HG02623 (cell line): ENCODE data around the gene P3H3.

Source experiments
- ATAC-seq: cut with Tn5 transposase; IDR thresholded peaks from one replicate; pipeline ENCODE4 v1.9.1; 2021; ENCODE audit warnings: moderate library complexity; ENCODE audit not compliant: unreplicated experiment

The P3H3 gene

GRCh38 chr12:6826125-6826733 is 2.0 kb upstream of the P3H3 start:
- no peak for ATAC-seq

GRCh38 chr12:6826734-6827436 is 1.3 kb upstream of the P3H3 start:
- ATAC-seq, result no peak

GRCh38 chr12:6827437-6827911 is 733 bp upstream of the P3H3 start:
- ATAC-seq, result no peak

GRCh38 chr12:6828781-6829535 is 751 bp downstream of the P3H3 start:
- ATAC-seq, result no peak

- ATAC-seq, result no peak
These were observed 1.5 kb downstream of the P3H3 start for GRCh38 chr12:6829536-6830220.

- no peak for ATAC-seq
These were observed 2.2 kb downstream of the P3H3 start for GRCh38 chr12:6830286-6830890.

DNA sequence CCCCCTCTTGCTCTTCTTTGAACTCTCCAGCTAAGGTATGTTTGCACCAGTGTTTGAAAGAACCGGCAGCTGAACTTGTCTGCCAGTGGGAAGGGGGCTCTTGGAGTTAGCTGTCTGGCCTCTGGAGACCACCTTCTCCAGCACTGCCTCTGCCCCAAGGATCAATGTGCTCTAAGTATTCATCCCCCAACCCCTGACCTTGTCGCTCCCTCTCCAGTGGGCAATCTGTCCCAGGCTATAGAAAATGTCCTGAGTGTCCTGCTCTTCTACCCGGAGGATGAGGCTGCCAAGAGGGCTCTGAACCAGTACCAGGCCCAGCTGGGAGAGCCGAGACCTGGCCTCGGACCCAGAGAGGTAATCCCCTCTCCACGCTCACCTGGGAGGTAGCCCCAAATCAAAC is 2.8 kb downstream of the P3H3 start:
- no peak for ATAC-seq

DNA sequence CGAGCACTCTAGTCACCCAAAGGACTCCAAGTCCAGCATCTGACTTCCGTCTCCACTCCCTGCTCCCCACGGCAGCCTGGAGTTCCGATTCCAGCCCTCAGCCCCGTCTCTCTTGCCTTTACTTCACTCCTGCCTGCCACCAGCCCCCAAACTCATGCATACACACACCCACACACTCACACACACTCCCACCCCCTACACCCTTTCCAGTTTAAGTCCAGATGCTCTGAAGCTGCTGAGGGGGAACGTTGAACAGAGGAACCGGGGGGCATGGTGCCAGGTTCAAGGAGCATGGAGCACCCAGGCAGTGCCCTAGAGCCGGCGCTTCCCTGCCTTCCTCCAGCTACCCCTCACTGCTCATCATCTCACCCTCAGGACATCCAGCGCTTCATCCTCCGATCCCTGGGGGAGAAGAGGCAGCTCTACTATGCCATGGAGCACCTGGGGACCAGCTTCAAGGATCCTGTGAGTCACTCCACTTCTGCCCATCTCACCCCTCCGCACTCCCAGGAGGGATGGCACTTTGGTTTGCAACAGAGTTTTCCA is 3.3 kb downstream of the P3H3 start:
- ATAC-seq, result no peak

- no peak for ATAC-seq
These were observed 3.9 kb downstream of the P3H3 start for GRCh38 chr12:6832125-6832524.

GRCh38 chr12:6833189-6833890 is 5.1 kb downstream of the P3H3 start:
- ATAC-seq, result no peak

GRCh38 chr12:6834254-6834653 is 6.0 kb downstream of the P3H3 start:
- ATAC-seq, result no peak

GRCh38 chr12:6834873-6835272 is 6.7 kb downstream of the P3H3 start:
- ATAC-seq, result no peak

DNA sequence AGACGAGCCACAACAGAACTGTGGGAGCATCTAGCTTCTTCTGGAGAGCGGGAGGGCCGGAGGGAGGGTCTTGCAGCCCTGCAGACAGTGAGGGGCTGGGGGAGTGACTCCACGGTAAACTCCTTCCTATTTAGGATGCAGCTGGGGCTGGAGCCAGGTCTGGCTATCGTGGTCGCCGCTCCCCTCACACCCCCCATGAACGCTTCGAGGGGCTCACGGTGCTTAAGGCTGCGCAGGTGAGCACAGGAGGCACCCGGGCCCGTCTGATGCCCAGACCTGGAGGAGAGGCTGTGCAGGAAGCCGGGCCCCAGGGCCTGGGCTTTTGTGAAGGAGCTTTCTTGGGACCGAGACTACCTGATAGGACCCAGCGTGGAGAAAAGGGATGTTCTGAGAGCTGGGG is 8.6 kb downstream of the P3H3 start:
- ATAC-seq, result no peak

GRCh38 chr12:6837370-6838060 is 9.3 kb downstream of the P3H3 start:
- no peak for ATAC-seq

- ATAC-seq, result no peak
These were observed 10.6 kb downstream of the P3H3 start for GRCh38 chr12:6838854-6839253.

- peak; percentile 76 for ATAC-seq
These were observed 11.4 kb downstream of the P3H3 start for GRCh38 chr12:6839482-6840201.

- no peak for ATAC-seq
These were observed 12.1 kb downstream of the P3H3 start for GRCh38 chr12:6840330-6840729.

DNA sequence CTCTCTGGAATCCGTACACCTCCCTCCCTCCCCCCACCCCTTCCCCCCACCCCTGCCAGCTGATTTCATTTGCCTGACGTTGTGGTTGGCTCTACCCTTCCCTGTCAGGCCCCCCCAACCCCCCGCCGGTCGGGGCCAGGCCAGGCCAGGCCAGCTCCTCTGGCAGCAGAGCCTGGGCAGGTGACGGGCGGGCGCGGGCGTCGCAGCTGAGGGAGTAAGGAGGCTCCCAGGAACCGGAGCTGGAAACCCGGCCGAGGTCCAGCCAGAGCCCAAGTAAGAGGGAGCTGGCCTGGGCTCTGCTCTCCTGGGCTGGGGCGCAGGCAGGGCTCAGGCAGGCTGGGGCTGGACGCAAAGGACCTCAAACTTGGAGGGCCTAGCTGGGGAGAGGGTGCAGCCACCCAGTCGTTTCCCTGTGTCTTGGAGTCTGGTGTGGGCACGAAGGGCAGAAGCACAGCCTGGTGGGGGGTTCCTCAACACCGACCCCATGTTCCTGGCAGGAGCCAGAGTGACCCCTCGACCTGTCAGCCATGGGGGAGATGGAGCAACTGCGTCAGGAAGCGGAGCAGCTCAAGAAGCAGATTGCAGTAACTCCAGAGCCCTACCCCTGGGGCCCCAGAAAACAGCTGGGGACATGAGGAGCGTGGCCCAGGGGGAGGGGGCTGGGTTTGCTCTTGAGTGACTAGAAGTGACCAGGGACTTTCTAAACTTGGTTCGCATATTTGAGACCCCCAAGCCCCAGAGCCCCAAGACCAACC is 12.7 kb downstream of the P3H3 start, which contains the start of gene GNB3:
TSS of gene GNB3 (plus strand) at position 165 of the 755 bp plus-strand sequence. CDS start at position 528, 363 bp downstream.
- ATAC-seq, result no peak
